ENCODE measurements around the gene RAB3GAP2.

GRCh38 chr1:220306339-220306738 lies 34.1 kb upstream of the RAB3GAP2 start:
- no peak for TF ChIP-seq CTCF (IDR thresholded peaks at IDR 0.05)
- no peak for TF ChIP-seq POLR2A (IDR thresholded peaks at IDR 0.05)

Measured in esophagus squamous epithelium (tissue), 4 donors.